ENCODE measurements around the gene GRM1.

GRM1 gene

GRCh38 chr6:146444189-146444588 lies 415.3 kb downstream of the GRM1 start:
- ATAC-seq = no peak
- no peak for TF ChIP-seq TCF4 (CRISPR knock-in tag; IDR thresholded peaks at IDR 0.05; ENCODE audit: borderline replicate concordance)

- no peak for ATAC-seq
- TF ChIP-seq BACH2 (CRISPR knock-in tag; IDR thresholded peaks at IDR 0.05; ENCODE audit: borderline replicate concordance) = no peak
- no peak for TF ChIP-seq PPARA (CRISPR knock-in tag; IDR thresholded peaks at IDR 0.05; ENCODE audit: borderline replicate concordance)
- TF ChIP-seq PATZ1 (CRISPR knock-in tag; IDR thresholded peaks at IDR 0.05; ENCODE audit: borderline replicate concordance) = no peak
- TF ChIP-seq ZFP30 (CRISPR knock-in tag; IDR thresholded peaks at IDR 0.05) = no peak
- TF ChIP-seq ISL1 (CRISPR knock-in tag; IDR thresholded peaks at IDR 0.05) = no peak
- no peak for TF ChIP-seq GLIS3 (CRISPR knock-in tag; IDR thresholded peaks at IDR 0.05)
- TF ChIP-seq OSR1 (CRISPR knock-in tag; IDR thresholded peaks at IDR 0.05) = no peak
- TF ChIP-seq ZNF8 (CRISPR knock-in tag; IDR thresholded peaks at IDR 0.05) = no peak
- TF ChIP-seq SNAI2 (CRISPR knock-in tag; IDR thresholded peaks at IDR 0.05) = no peak
- TF ChIP-seq ZNF70 (CRISPR knock-in tag; IDR thresholded peaks at IDR 0.05) = no peak
- TF ChIP-seq TOX (CRISPR knock-in tag; IDR thresholded peaks at IDR 0.05; ENCODE audit: borderline replicate concordance) = no peak
- TF ChIP-seq POU6F1 (CRISPR knock-in tag; IDR thresholded peaks at IDR 0.05; ENCODE audit: borderline replicate concordance, low read depth) = no peak
- no peak for TF ChIP-seq CREB5 (CRISPR knock-in tag; IDR thresholded peaks at IDR 0.05; ENCODE audit: low read depth)
- no peak for TF ChIP-seq ZC3H10 (CRISPR knock-in tag; IDR thresholded peaks at IDR 0.05)
- no peak for TF ChIP-seq CSRNP3 (CRISPR knock-in tag; IDR thresholded peaks at IDR 0.05)
- no peak for TF ChIP-seq CSDC2 (CRISPR knock-in tag; IDR thresholded peaks at IDR 0.05)
- no peak for TF ChIP-seq RARB (CRISPR knock-in tag; IDR thresholded peaks at IDR 0.05)
- TF ChIP-seq ESRRG (CRISPR knock-in tag; IDR thresholded peaks at IDR 0.05) = no peak
Measured at GRCh38 chr6:146445233-146445632, 416.4 kb downstream of the GRM1 start.

GRCh38 chr6:146456886-146457285 lies 428.0 kb downstream of the GRM1 start:
- ATAC-seq = no peak
- no peak for TF ChIP-seq CSDC2 (CRISPR knock-in tag; IDR thresholded peaks at IDR 0.05)
- no peak for TF ChIP-seq ZFP3 (CRISPR knock-in tag; IDR thresholded peaks at IDR 0.05)
- TF ChIP-seq ZC3H10 (CRISPR knock-in tag; IDR thresholded peaks at IDR 0.05) = no peak
- no peak for TF ChIP-seq ZNF565 (CRISPR knock-in tag; conservative IDR thresholded peaks at IDR 0.05; ENCODE audit: low read depth)
- no peak for TF ChIP-seq ISL1 (CRISPR knock-in tag; IDR thresholded peaks at IDR 0.05)
- TF ChIP-seq ZFP30 (CRISPR knock-in tag; IDR thresholded peaks at IDR 0.05) = no peak
- no peak for TF ChIP-seq CREB5 (CRISPR knock-in tag; IDR thresholded peaks at IDR 0.05; ENCODE audit: low read depth)
- TF ChIP-seq PATZ1 (CRISPR knock-in tag; IDR thresholded peaks at IDR 0.05; ENCODE audit: borderline replicate concordance) = no peak
- TF ChIP-seq OSR1 (CRISPR knock-in tag; IDR thresholded peaks at IDR 0.05) = no peak
- no peak for TF ChIP-seq TOX (CRISPR knock-in tag; IDR thresholded peaks at IDR 0.05; ENCODE audit: borderline replicate concordance)

Measured in SK-N-SH treated with all-trans-retinoic acid at 6 μM for 48 hours (cell line).